GM19467 (cell line): ENCODE results near the gene CSRP1.
"Not testable (repeated sequence)": the region's sequence is repeated elsewhere in the genome, so short reads cannot be mapped to it uniquely, and the experiment has no call there.

Source experiments
- ATAC-seq: cut with Tn5 transposase; IDR thresholded peaks from one replicate; pipeline ENCODE4 v1.9.1; 2021; ENCODE audit warnings: mild to moderate bottlenecking, moderate library complexity; ENCODE audit not compliant: unreplicated experiment

Gene CSRP1

GRCh38 chr1:201497935-201498509 lies 8.9 kb downstream of the CSRP1 start:
- ATAC-seq: no peak

GRCh38 chr1:201496296-201496690 lies 10.6 kb downstream of the CSRP1 start:
- no peak for ATAC-seq

GRCh38 chr1:201495551-201496295 lies 11.2 kb downstream of the CSRP1 start:
- ATAC-seq: no peak

- no peak for ATAC-seq
Measured at GRCh38 chr1:201493757-201494617, 12.9 kb downstream of the CSRP1 start.

GRCh38 chr1:201493026-201493656 lies 13.8 kb downstream of the CSRP1 start:
- ATAC-seq: not testable (repeated sequence)

GRCh38 chr1:201491896-201492511 lies 14.9 kb downstream of the CSRP1 start:
- ATAC-seq: no peak

- ATAC-seq: no peak
Measured at GRCh38 chr1:201490708-201491131, 16.2 kb downstream of the CSRP1 start.

GRCh38 chr1:201489643-201490261 lies 17.2 kb downstream of the CSRP1 start:
- ATAC-seq: no peak

- ATAC-seq: no peak
Measured at GRCh38 chr1:201488830-201489589, 17.9 kb downstream of the CSRP1 start.

GRCh38 chr1:201487742-201488141 lies 19.2 kb downstream of the CSRP1 start:
- ATAC-seq: no peak

GRCh38 chr1:201486187-201486586 lies 20.7 kb downstream of the CSRP1 start:
- ATAC-seq: no peak

- no peak for ATAC-seq
Measured at GRCh38 chr1:201485184-201485774, 21.6 kb downstream of the CSRP1 start.

- ATAC-seq: no peak
Measured at GRCh38 chr1:201483373-201483949, 23.5 kb downstream of the CSRP1 start.

- no peak for ATAC-seq
Measured at GRCh38 chr1:201482755-201483154, 24.2 kb downstream of the CSRP1 start.

GRCh38 chr1:201481761-201482493 lies 25.0 kb downstream of the CSRP1 start:
- ATAC-seq: peak; percentile 70

GRCh38 chr1:201481004-201481380 lies 25.9 kb downstream of the CSRP1 start:
- ATAC-seq: no peak

- ATAC-seq: no peak
Measured at GRCh38 chr1:201480231-201481003, 26.5 kb downstream of the CSRP1 start.
